GM23338 (cell line): ENCODE results near the gene DCN.

ENCODE experiments used
- POLR2AphosphoS5 ChIP-seq: IDR thresholded peaks from 2 replicates; pipeline ENCODE4 v1.6.1; 2016; ENCODE audit warnings: antibody characterized with exemption, low read depth
- TF ChIP-seq, protein P1 (sequence below), 2 experiments: fragments of 200-600 bp in 1 of 2; sonication (generic) in 1 of 2; conservative IDR thresholded peaks; 2 replicates each; pipeline versions ENCODE4 v1.5.1 to v1.6.1; 2016 to 2017; ENCODE audit warnings: antibody characterized with exemption in 2 of 2, low read depth in 2 of 2, mild to moderate bottlenecking in 2 of 2, moderate library complexity in 1 of 2

DNA sequence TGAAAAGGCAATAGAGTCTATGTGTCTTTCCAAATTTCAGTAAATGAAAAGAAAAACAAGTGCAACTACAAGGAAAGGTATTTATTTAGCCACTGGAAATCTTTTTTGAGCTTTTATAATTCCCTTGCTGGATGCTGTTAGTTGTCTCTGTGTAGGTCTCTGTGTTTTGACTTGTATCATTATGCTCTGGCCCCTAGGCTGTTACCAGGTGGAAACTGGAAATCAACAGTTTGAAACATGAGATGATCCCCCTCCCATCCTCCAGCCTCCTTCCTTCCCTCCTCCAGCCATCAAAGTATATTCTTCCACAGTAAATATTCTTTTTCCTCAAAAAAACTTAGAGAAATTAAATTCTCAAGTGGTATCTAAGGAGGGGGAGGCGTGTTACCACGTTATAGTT is 934 bp upstream of the DCN start:
- TF ChIP-seq, protein P1, sequence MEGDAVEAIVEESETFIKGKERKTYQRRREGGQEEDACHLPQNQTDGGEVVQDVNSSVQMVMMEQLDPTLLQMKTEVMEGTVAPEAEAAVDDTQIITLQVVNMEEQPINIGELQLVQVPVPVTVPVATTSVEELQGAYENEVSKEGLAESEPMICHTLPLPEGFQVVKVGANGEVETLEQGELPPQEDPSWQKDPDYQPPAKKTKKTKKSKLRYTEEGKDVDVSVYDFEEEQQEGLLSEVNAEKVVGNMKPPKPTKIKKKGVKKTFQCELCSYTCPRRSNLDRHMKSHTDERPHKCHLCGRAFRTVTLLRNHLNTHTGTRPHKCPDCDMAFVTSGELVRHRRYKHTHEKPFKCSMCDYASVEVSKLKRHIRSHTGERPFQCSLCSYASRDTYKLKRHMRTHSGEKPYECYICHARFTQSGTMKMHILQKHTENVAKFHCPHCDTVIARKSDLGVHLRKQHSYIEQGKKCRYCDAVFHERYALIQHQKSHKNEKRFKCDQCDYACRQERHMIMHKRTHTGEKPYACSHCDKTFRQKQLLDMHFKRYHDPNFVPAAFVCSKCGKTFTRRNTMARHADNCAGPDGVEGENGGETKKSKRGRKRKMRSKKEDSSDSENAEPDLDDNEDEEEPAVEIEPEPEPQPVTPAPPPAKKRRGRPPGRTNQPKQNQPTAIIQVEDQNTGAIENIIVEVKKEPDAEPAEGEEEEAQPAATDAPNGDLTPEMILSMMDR (conservative IDR thresholded peaks at IDR 0.05; ENCODE audit: low read depth in 2 of 2) = no peak
- TF ChIP-seq POLR2AphosphoS5 = no peak
